ENCODE results near the gene XIRP2.

DNA sequence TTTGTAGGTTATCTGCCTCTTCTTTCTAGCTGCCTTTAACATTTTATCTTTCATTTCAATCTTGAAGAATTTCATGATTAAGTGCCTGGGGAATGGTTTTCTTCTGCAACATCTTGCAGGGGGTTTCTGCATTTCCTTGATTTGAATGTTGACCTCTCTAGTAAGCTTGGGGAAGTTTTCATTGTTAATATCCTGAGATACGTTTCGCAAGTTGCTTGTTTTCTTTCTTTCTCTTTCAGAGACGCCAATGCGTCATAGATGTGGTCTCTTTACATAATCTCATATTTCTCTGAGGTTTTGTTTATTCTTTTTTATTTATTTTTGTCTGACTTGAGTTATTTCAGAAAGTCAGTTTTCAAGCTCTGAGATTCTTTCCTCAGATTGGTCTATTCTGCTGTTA lies 225.7 kb downstream of the XIRP2 start:
- TF ChIP-seq, protein P1, sequence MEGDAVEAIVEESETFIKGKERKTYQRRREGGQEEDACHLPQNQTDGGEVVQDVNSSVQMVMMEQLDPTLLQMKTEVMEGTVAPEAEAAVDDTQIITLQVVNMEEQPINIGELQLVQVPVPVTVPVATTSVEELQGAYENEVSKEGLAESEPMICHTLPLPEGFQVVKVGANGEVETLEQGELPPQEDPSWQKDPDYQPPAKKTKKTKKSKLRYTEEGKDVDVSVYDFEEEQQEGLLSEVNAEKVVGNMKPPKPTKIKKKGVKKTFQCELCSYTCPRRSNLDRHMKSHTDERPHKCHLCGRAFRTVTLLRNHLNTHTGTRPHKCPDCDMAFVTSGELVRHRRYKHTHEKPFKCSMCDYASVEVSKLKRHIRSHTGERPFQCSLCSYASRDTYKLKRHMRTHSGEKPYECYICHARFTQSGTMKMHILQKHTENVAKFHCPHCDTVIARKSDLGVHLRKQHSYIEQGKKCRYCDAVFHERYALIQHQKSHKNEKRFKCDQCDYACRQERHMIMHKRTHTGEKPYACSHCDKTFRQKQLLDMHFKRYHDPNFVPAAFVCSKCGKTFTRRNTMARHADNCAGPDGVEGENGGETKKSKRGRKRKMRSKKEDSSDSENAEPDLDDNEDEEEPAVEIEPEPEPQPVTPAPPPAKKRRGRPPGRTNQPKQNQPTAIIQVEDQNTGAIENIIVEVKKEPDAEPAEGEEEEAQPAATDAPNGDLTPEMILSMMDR (IDR thresholded peaks at IDR 0.05 in 4 of 5, conservative IDR thresholded peaks at IDR 0.05 in 1 of 5), result no peak
- no peak for TF ChIP-seq POLR2A (IDR thresholded peaks at IDR 0.05)
